HepG2 (cell line): ENCODE data around the gene ACSF3. TPM values are rescaled to one million over a fixed set of nuclear protein-coding genes. Genes with fewer than 3 reads are reported as not detected.

Experiments used
- EHMT2 ChIP-seq: fragments of 200-600 bp; sonication (generic); IDR thresholded peaks from 2 replicates; pipeline ENCODE4 v1.7.0; 2017; ENCODE audit warnings: antibody characterized with exemption, low read depth, low read length, borderline replicate concordance
- NFKB2 ChIP-seq: sonication (generic); formaldehyde crosslinking; IDR thresholded peaks from 2 replicates; pipeline ENCODE4 v1.4.0; 2020; ENCODE audit warnings: missing genetic modification reagents, borderline replicate concordance
- PRDM10 ChIP-seq: sonication (generic); formaldehyde crosslinking; IDR thresholded peaks from 2 replicates; pipeline ENCODE4 v1.4.0; 2020; ENCODE audit warnings: low read depth, missing genetic modification reagents
- SALL2 ChIP-seq: sonication (generic); formaldehyde crosslinking; IDR thresholded peaks from 2 replicates; pipeline ENCODE4 v1.8.1; 2023; ENCODE audit warnings: mild to moderate bottlenecking, missing genetic modification reagents, inconsistent platforms
- STAT6 ChIP-seq: sonication (generic); formaldehyde crosslinking; IDR thresholded peaks from 2 replicates; pipeline ENCODE4 v1.4.0; 2020; ENCODE audit warnings: missing genetic modification reagents, mild to moderate bottlenecking, borderline replicate concordance
- THYN1 ChIP-seq: sonication (generic); formaldehyde crosslinking; IDR thresholded peaks from 2 replicates; pipeline ENCODE4 v1.8.1; 2023; ENCODE audit warnings: low read depth, mild to moderate bottlenecking, moderate library complexity, missing genetic modification reagents, borderline replicate concordance
- ZIK1 ChIP-seq: sonication (generic); formaldehyde crosslinking; IDR thresholded peaks from 2 replicates; pipeline ENCODE4 v1.5.0; 2020; ENCODE audit warnings: mild to moderate bottlenecking, low read depth, missing genetic modification reagents, borderline replicate concordance
- ZNF562 ChIP-seq: sonication (generic); formaldehyde crosslinking; IDR thresholded peaks from 2 replicates; pipeline ENCODE4 v1.8.0; 2022; ENCODE audit warnings: missing genetic modification reagents, borderline replicate concordance
- ZNF839 ChIP-seq: sonication (generic); formaldehyde crosslinking; IDR thresholded peaks from 2 replicates; pipeline ENCODE4 v1.4.0; 2020; ENCODE audit warnings: missing genetic modification reagents, mild to moderate bottlenecking, borderline replicate concordance
- ZSCAN12 ChIP-seq: sonication (generic); formaldehyde crosslinking; IDR thresholded peaks from 2 replicates; pipeline ENCODE4 v1.9.0; 2021; ENCODE audit warnings: mild to moderate bottlenecking, missing genetic modification reagents
- polyA plus RNA-seq, 8 experiments: library from polyadenylated mRNA; depleted of rRNA in 3 of 8; stranded (reverse) in 7 of 8; unstranded in 1 of 8; fragments of >200 nt; fragmentation: Illumina TruSeq in 4 of 8; extraction: Trizol in 4 of 8; gene quantifications; 2 replicates each; pipeline versions ENCODE4 v1.2.1 to v1.2.3, GENCODE V29; 2011 to 2016; ENCODE audit warnings: low read depth in 4 of 8, missing spikeins in 1 of 8, mixed read lengths in 1 of 8; ENCODE audit not compliant: insufficient read depth in 1 of 8
- total RNA-seq, 5 experiments: library from RNA; depleted of rRNA; stranded (reverse); fragments of >200 nt; fragmentation: Illumina TruSeq; extraction: Trizol; gene quantifications; 2 replicates each; pipeline ENCODE4 v1.2.3, GENCODE V29; 2016; ENCODE audit warnings: low read depth in 1 of 5

ACSF3 gene
- total and polyA plus RNA-seq, 2 of the 13 experiments (the other 11 are each of a cell fraction or from before 2014, with no cell fraction given) = 14.9 to 30.6 TPM

GRCh38 chr16:89197033-89197632, 103.5 kb downstream of the ACSF3 start (continued):
- no peak for TF ChIP-seq STAT6 (CRISPR knock-in tag)
- TF ChIP-seq NFKB2 (CRISPR knock-in tag) = peak; percentile 21; the same call in 1 of the 2 replicates
- TF ChIP-seq ZIK1 = no peak
- no peak for TF ChIP-seq PRDM10 (CRISPR knock-in tag)
- TF ChIP-seq SALL2 (CRISPR knock-in tag) = no peak
- no peak for TF ChIP-seq EHMT2
- TF ChIP-seq ZSCAN12 = no peak
- TF ChIP-seq THYN1 = no peak
- no peak for TF ChIP-seq ZNF562 (CRISPR knock-in tag)
- TF ChIP-seq ZNF839 (CRISPR knock-in tag) = no peak
